ENCODE measurements around the gene DGKG.

The DGKG gene

DNA sequence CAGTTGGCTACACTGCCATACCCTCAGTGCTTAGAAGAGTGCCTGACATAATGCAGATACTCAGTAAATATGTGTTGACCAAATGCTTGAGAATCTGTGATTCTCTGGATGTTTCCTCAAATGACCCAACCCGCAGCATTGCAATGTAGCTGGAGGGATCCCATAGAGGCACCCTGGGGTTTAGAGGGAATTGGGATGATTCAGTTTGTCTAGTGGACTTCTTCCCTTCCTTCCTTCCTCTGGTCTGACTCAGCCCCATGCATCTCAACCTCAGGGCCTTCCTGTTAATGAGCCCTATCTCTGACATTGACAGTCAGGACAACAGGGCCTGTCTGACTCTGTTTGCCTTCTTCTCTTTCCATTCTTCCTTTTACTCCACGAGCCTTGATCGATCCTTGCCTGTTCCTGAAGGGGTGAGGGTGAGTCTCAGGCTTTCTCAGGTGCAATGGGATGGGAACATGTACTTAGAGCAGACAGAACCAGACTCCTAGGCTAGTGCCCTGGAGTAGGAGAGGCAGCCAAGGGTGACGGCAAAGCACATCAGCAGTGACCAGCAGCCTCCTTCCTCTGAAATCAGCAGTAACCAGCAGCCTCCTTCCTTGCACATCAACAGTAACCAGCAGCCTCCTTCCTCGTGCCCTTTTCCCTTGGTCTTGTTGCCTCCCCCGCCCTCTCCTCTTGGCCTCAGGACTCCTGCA lies 78.2 kb downstream of the DGKG start:
- Histone ChIP-seq H2BK120ac (ENCODE audit: insufficient read depth, low read length, poor library complexity) (no peak overlapping the region), H4K91ac (ENCODE audit: low read depth, low read length) (no peak overlapping the region), H3K79me2 (ENCODE audit: control insufficient read depth, insufficient read depth, low read length, poor library complexity) (no peaks in the 10 kb centered on the region), H3K27ac (ENCODE audit: low read depth, low read length) (no peak overlapping the region), H3K4me1 (ENCODE audit: control insufficient read depth in 1 of 2, insufficient read depth in 2 of 2, low read length in 2 of 2) (no peaks in the 10 kb centered on the region), H3K9me3 (ENCODE audit: insufficient read depth, low read depth, low read length) (no peaks in the 10 kb centered on the region), H3K27me3 (ENCODE audit: insufficient read depth, low read length) (no peaks in the 10 kb centered on the region), H3K4me2 (ENCODE audit: low read length) (no peak overlapping the region), H2BK12ac (ENCODE audit: low read length) (no peak overlapping the region), H2AK5ac (ENCODE audit: low read length) (no peak overlapping the region), H3K23ac (ENCODE audit: low read length) (no peak overlapping the region), H3K18ac (ENCODE audit: low read length) (no peak overlapping the region), H3K79me1 (ENCODE audit: low read length) (no peaks in the 10 kb centered on the region), H2BK5ac (ENCODE audit: low read depth, low read length, poor library complexity) (no peak overlapping the region), H3K4me3 (ENCODE audit: low read depth, low read length) (no peak overlapping the region), H4K8ac (ENCODE audit: low read depth, low read length) (no peak overlapping the region), H3K36me3 (ENCODE audit: control insufficient read depth in 1 of 2, insufficient read depth in 2 of 2, low read length in 2 of 2) (no peaks in the 10 kb centered on the region), H3K14ac (ENCODE audit: low read length) (no peak overlapping the region), H2AFZ (ENCODE audit: insufficient read depth, low read length, poor library complexity) (no peak overlapping the region), H3K4ac (ENCODE audit: low read depth, low read length) (no peak overlapping the region), H3K9ac (ENCODE audit: low read length) (no peak overlapping the region), H4K12ac (ENCODE audit: low read depth, low read length) (no peak overlapping the region)
- no CpG with 5 or more reads among the region's 6 CpGs for WGBS (ENCODE audit: extremely low coverage, insufficient coverage, insufficient read length)
- DNase-seq = peak; percentile 86 to 88

DNA sequence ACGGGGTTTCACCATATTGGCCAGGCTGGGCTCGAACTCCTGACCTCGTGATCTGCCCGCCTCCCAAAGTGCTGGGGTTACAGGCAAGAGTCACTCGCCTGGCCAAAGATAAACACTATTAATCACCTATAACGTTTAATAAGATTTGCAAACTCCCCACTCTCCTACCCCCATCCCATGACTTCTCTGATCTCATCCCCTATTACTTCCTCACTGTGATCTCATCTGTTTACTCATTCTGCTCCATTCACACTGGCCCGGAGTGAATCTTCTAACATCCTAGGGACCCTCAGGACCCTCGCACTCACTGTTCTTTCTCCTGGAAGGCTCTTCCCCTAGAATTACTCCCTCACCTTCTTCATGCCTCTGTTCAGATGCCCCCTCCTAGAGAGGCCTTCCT lies 78.9 kb downstream of the DGKG start:
- Histone ChIP-seq H3K4me2 (ENCODE audit: low read length) (no peak overlapping the region), H3K36me3 (ENCODE audit: control insufficient read depth in 1 of 2, insufficient read depth in 2 of 2, low read length in 2 of 2) (no peaks in the 10 kb centered on the region), H4K8ac (ENCODE audit: low read depth, low read length) (no peak overlapping the region), H2BK12ac (ENCODE audit: low read length) (no peak overlapping the region), H3K4me3 (ENCODE audit: low read depth, low read length) (no peak overlapping the region), H3K27ac (ENCODE audit: low read depth, low read length) (no peak overlapping the region), H2BK5ac (ENCODE audit: low read depth, low read length, poor library complexity) (no peak overlapping the region), H3K23ac (ENCODE audit: low read length) (no peak overlapping the region), H3K9me3 (ENCODE audit: insufficient read depth, low read depth, low read length) (no peaks in the 10 kb centered on the region), H2AFZ (ENCODE audit: insufficient read depth, low read length, poor library complexity) (no peak overlapping the region), H3K79me1 (ENCODE audit: low read length) (no peaks in the 10 kb centered on the region), H3K9ac (ENCODE audit: low read length) (no peak overlapping the region), H4K12ac (ENCODE audit: low read depth, low read length) (no peak overlapping the region), H3K79me2 (ENCODE audit: control insufficient read depth, insufficient read depth, low read length, poor library complexity) (no peaks in the 10 kb centered on the region), H3K18ac (ENCODE audit: low read length) (no peak overlapping the region), H3K4ac (ENCODE audit: low read depth, low read length) (no peak overlapping the region), H4K91ac (ENCODE audit: low read depth, low read length) (no peak overlapping the region), H3K14ac (ENCODE audit: low read length) (no peak overlapping the region), H2BK120ac (ENCODE audit: insufficient read depth, low read length, poor library complexity) (no peak overlapping the region), H2AK5ac (ENCODE audit: low read length) (no peak overlapping the region), H3K4me1 (ENCODE audit: control insufficient read depth in 1 of 2, insufficient read depth in 2 of 2, low read length in 2 of 2) (no peaks in the 10 kb centered on the region), H3K27me3 (ENCODE audit: insufficient read depth, low read length) (no peaks in the 10 kb centered on the region)
- no peak for DNase-seq
- WGBS (ENCODE audit: extremely low coverage, insufficient coverage, insufficient read length) = no CpG with 5 or more reads among the region's 8 CpGs

GRCh38 chr3:186281176-186281575 lies 80.9 kb downstream of the DGKG start:
- H3K18ac ChIP-seq (ENCODE audit: low read length) = no peak overlapping the region
- no peak overlapping the region for H4K91ac ChIP-seq (ENCODE audit: low read depth, low read length)
- no peak overlapping the region for H2BK12ac ChIP-seq (ENCODE audit: low read length)
- no peak overlapping the region for H3K9ac ChIP-seq (ENCODE audit: low read length)
- H2AFZ ChIP-seq (ENCODE audit: insufficient read depth, low read length, poor library complexity) = no peak overlapping the region
- H3K9me3 ChIP-seq (ENCODE audit: insufficient read depth, low read depth, low read length) = peaks cover 1% of the 10 kb centered on the region
- H3K4me3 ChIP-seq (ENCODE audit: low read depth, low read length) = no peak overlapping the region
- H2BK120ac ChIP-seq (ENCODE audit: insufficient read depth, low read length, poor library complexity) = no peak overlapping the region
- H3K23ac ChIP-seq (ENCODE audit: low read length) = no peak overlapping the region
- H2AK5ac ChIP-seq (ENCODE audit: low read length) = no peak overlapping the region
- no peak overlapping the region for H4K12ac ChIP-seq (ENCODE audit: low read depth, low read length)
- no peaks in the 10 kb centered on the region for H3K79me2 ChIP-seq (ENCODE audit: control insufficient read depth, insufficient read depth, low read length, poor library complexity)
- H3K36me3 ChIP-seq (ENCODE audit: control insufficient read depth in 1 of 2, insufficient read depth in 2 of 2, low read length in 2 of 2) = no peaks in the 10 kb centered on the region
- WGBS (ENCODE audit: extremely low coverage, insufficient coverage, insufficient read length) = no CpG with 5 or more reads among the region's 2 CpGs
- no peaks in the 10 kb centered on the region for H3K79me1 ChIP-seq (ENCODE audit: low read length)
- H3K4ac ChIP-seq (ENCODE audit: low read depth, low read length) = no peak overlapping the region
- H4K8ac ChIP-seq (ENCODE audit: low read depth, low read length) = no peak overlapping the region
- no peak overlapping the region for H3K14ac ChIP-seq (ENCODE audit: low read length)
- DNase-seq = no peak
- no peaks in the 10 kb centered on the region for H3K27me3 ChIP-seq (ENCODE audit: insufficient read depth, low read length)
- H3K4me2 ChIP-seq (ENCODE audit: low read length) = no peak overlapping the region
- no peaks in the 10 kb centered on the region for H3K4me1 ChIP-seq (ENCODE audit: control insufficient read depth in 1 of 2, insufficient read depth in 2 of 2, low read length in 2 of 2)
- H2BK5ac ChIP-seq (ENCODE audit: low read depth, low read length, poor library complexity) = no peak overlapping the region
- H3K27ac ChIP-seq (ENCODE audit: low read depth, low read length) = no peak overlapping the region

DNA sequence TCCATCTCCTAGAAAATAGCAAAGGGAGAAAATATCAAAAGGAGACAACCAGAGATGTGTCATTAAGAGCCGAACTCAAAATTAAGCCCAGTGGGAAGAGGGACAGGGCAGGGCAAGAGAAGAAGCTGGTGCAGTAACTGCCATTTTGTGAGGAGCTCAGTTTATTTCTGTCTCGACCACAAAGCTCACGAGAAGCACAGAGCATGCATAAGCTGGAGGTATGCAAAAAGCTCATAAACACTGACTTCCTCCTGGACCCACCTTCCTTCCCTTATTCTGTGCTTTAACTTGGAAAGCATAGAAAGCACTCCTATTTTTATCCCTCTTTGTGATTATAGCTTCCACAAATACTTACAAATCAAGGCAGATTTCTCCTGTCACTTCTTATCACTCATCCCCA lies 81.3 kb downstream of the DGKG start:
- Histone ChIP-seq H3K14ac (ENCODE audit: low read length) (no peak overlapping the region), H3K9ac (ENCODE audit: low read length) (no peak overlapping the region), H4K8ac (ENCODE audit: low read depth, low read length) (no peak overlapping the region), H3K79me1 (ENCODE audit: low read length) (no peaks in the 10 kb centered on the region), H3K79me2 (ENCODE audit: control insufficient read depth, insufficient read depth, low read length, poor library complexity) (no peaks in the 10 kb centered on the region), H3K4me1 (ENCODE audit: control insufficient read depth in 1 of 2, insufficient read depth in 2 of 2, low read length in 2 of 2) (no peaks in the 10 kb centered on the region), H3K23ac (ENCODE audit: low read length) (no peak overlapping the region), H3K4me3 (ENCODE audit: low read depth, low read length) (no peak overlapping the region), H2BK120ac (ENCODE audit: insufficient read depth, low read length, poor library complexity) (no peak overlapping the region), H4K91ac (ENCODE audit: low read depth, low read length) (no peak overlapping the region), H3K36me3 (ENCODE audit: control insufficient read depth in 1 of 2, insufficient read depth in 2 of 2, low read length in 2 of 2) (no peaks in the 10 kb centered on the region), H3K9me3 (ENCODE audit: insufficient read depth, low read depth, low read length) (peaks cover 1% of the 10 kb centered on the region), H3K27ac (ENCODE audit: low read depth, low read length) (no peak overlapping the region), H3K4me2 (ENCODE audit: low read length) (no peak overlapping the region), H2BK12ac (ENCODE audit: low read length) (no peak overlapping the region), H3K18ac (ENCODE audit: low read length) (no peak overlapping the region), H2BK5ac (ENCODE audit: low read depth, low read length, poor library complexity) (no peak overlapping the region), H3K27me3 (ENCODE audit: insufficient read depth, low read length) (no peaks in the 10 kb centered on the region), H4K12ac (ENCODE audit: low read depth, low read length) (no peak overlapping the region), H3K4ac (ENCODE audit: low read depth, low read length) (no peak overlapping the region), H2AFZ (ENCODE audit: insufficient read depth, low read length, poor library complexity) (no peak overlapping the region), H2AK5ac (ENCODE audit: low read length) (no peak overlapping the region)
- no peak for DNase-seq
- WGBS (ENCODE audit: extremely low coverage, insufficient coverage, insufficient read length) = no CpG with 5 or more reads among the region's 3 CpGs
